MCF 10A (cell line): ENCODE results near the gene EXOC6. TPM values are rescaled to one million over a fixed set of nuclear protein-coding genes. Genes with fewer than 3 reads are reported as not detected.

ENCODE experiments used
- BruUV-seq: library from RNA; stranded (reverse); fragments of 400-500 nt; replicated peaks from 2 replicates; lab custom pipeline; 2021; lab: Mats Ljungman, UMichigan
- CTCF ChIA-PET: fragments of 300-600 bp; sonication (Branson Sonifier 250); formaldehyde crosslinking; extraction: SDS; loops from one replicate; lab custom pipeline; 2021; ENCODE audit warnings: antibody characterized with exemption, inconsistent platforms; lab: Yijun Ruan, JAX
- POLR2A ChIA-PET: fragments of 300-600, 350-650 bp; sonication (Branson Sonifier 250); formaldehyde crosslinking; extraction: SDS; loops from one replicate; lab custom pipeline; 2020; ENCODE audit warnings: antibody characterized with exemption, inconsistent platforms; lab: Yijun Ruan, JAX
- DNase-seq: peaks from one replicate; pipeline ENCODE4 v3.0.0-alpha.2; 2018; ENCODE audit not compliant: unreplicated experiment
- H3K27ac Mint-ChIP-seq: one replicate; pipeline ENCODE4 v1.8.0; 2022; ENCODE audit warnings: mild to moderate bottlenecking, low read depth, mixed read lengths; ENCODE audit not compliant: unreplicated experiment
- H3K27me3 Mint-ChIP-seq: one replicate; pipeline ENCODE4 v1.8.0; 2022; ENCODE audit warnings: mixed read lengths; ENCODE audit not compliant: insufficient read depth, unreplicated experiment
- H3K36me3 Mint-ChIP-seq: one replicate; pipeline ENCODE4 v1.8.0; 2022; ENCODE audit warnings: mild to moderate bottlenecking, moderate library complexity, mixed read lengths; ENCODE audit not compliant: insufficient read depth, unreplicated experiment
- H3K4me1 Mint-ChIP-seq: one replicate; pipeline ENCODE4 v1.8.0; 2022; ENCODE audit warnings: mixed read lengths; ENCODE audit not compliant: insufficient read depth, unreplicated experiment
- H3K4me3 Mint-ChIP-seq: one replicate; pipeline ENCODE4 v1.8.0; 2022; ENCODE audit warnings: mild to moderate bottlenecking, moderate library complexity, mixed read lengths; ENCODE audit not compliant: unreplicated experiment
- H3K9me3 Mint-ChIP-seq: one replicate; pipeline ENCODE4 v1.8.0; 2022; ENCODE audit warnings: mixed read lengths; ENCODE audit not compliant: unreplicated experiment
- intact Hi-C: fragments of 100-400 bp; cut with micrococcal nuclease; formaldehyde crosslinking; loops from 2 replicates; pipeline ENCODE4 v1.14.1; 2022
- total RNA-seq: library from RNA; stranded (reverse); gene quantifications from 2 replicates; pipeline ENCODE4 v1.2.3, GENCODE V29; 2022
- TF ChIP-seq, protein P1 (sequence below): fragments of 200-600 bp; IDR thresholded peaks from one replicate; pipeline ENCODE4 v1.8.0; 2022; ENCODE audit warnings: antibody characterized with exemption, mild to moderate bottlenecking; ENCODE audit not compliant: unreplicated experiment

Gene EXOC6
- total RNA-seq, 1 experiment from 2014 or later: 6.6 TPM

DNA sequence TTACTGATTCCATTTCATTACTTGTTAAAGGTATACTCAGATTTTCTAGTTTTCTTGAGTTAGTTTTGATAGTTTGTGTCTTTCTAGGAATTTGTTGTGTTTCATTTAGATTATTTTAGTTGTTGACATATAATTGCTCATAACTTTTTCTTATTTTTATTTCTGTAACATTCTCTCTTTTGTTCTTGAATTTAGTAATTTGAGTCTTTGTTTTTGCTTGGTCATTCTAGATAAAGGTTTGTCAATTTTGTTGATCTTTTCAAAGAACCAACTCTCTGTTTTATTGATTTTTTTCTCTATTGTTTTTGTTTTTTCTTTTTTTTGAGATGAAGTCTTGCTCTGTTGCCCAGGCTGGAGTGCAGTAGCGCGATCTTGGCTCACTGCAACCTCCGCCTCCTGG lies 7.2 kb downstream of the EXOC6 start:
- Mint-ChIP-seq H3K9me3 (peaks cover 25% of the 10 kb centered on the region), H3K27me3 (no peaks in the 10 kb centered on the region), H3K27ac (no peak overlapping the region), H3K4me3 (no peak overlapping the region), H3K36me3 (peaks cover 16% of the 10 kb centered on the region), H3K4me1 (no peaks in the 10 kb centered on the region)
- intact Hi-C loops: no loop called here
- CTCF ChIA-PET: interaction anchor here (1.5 to 1.6 kb wide), 2 partner anchors 12 to 25 kb away, joined by 5 read pairs; no protein-coding TSS in a partner anchor
- POLR2A ChIA-PET: interaction anchor here (1.3 to 1.5 kb wide), 2 partner anchors 11 to 264 kb away, joined by 3 read pairs; no protein-coding TSS in a partner anchor
- TF ChIP-seq, protein P1, sequence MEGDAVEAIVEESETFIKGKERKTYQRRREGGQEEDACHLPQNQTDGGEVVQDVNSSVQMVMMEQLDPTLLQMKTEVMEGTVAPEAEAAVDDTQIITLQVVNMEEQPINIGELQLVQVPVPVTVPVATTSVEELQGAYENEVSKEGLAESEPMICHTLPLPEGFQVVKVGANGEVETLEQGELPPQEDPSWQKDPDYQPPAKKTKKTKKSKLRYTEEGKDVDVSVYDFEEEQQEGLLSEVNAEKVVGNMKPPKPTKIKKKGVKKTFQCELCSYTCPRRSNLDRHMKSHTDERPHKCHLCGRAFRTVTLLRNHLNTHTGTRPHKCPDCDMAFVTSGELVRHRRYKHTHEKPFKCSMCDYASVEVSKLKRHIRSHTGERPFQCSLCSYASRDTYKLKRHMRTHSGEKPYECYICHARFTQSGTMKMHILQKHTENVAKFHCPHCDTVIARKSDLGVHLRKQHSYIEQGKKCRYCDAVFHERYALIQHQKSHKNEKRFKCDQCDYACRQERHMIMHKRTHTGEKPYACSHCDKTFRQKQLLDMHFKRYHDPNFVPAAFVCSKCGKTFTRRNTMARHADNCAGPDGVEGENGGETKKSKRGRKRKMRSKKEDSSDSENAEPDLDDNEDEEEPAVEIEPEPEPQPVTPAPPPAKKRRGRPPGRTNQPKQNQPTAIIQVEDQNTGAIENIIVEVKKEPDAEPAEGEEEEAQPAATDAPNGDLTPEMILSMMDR: no peak
- BruUV-seq: no TSS peak
- DNase-seq: no peak

DNA sequence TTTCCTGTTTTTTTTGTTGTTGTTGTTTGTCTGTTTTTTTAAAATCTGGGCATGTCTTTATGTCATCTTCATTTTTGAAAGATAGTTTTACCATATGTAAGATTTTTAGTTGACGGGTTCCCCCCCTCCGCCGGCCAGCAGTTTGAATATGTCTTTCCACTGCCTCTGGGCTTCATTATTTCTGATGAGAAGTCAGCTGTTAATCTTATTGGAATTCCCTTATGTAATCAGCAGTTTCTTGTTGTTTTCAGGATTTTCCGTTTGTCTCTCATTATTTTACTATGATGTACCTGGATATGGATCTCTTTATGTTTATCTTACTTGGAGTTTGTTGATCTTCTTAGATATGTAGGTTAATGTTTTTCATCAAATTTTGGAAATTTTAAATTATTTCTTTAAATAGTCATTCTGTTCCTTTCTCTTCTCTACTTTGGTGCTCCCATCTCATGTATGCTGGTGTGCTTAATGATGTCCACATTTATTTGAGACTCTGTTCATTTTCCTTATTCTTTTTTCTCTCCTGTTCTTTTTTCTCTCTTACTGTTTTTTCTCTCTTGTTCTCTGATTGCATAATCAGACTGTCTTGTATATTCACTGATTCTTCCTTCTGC lies 9.7 kb downstream of the EXOC6 start:
- DNase-seq: no peak
- peaks cover 32% of the 10 kb centered on the region for H3K9me3 Mint-ChIP-seq
- ChIA-PET CTCF (no interaction called here), POLR2A (no interaction called here)
- TF ChIP-seq, protein P1: no peak
- intact Hi-C loops: no loop called here
- no peak overlapping the region for H3K27ac Mint-ChIP-seq
- H3K36me3 Mint-ChIP-seq: peaks cover 12% of the 10 kb centered on the region
- H3K27me3 Mint-ChIP-seq: no peaks in the 10 kb centered on the region
- no TSS peak for BruUV-seq
- no peaks in the 10 kb centered on the region for H3K4me1 Mint-ChIP-seq
- no peak overlapping the region for H3K4me3 Mint-ChIP-seq

DNA sequence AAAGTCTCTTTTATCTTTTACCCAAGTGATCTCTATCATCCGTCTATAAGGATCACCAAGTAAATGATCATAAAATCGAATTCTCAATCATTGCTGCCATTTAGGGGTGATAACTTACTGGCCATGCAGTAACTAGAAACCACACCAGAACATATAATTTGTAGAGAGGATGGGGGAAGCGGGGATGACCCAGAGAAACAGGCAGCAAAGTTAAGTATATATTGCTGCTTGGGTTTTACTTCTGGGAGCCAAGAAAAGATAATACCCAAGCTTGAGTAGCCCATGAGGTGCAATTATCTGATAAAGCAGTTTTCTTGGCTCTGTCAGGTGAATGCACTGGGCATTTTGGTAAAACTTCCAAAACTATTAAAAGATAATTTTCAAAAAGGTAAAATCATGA lies 18.9 kb downstream of the EXOC6 start:
- Mint-ChIP-seq H3K27ac (no peak overlapping the region), H3K9me3 (no peaks in the 10 kb centered on the region), H3K36me3 (no peaks in the 10 kb centered on the region), H3K4me1 (no peaks in the 10 kb centered on the region), H3K27me3 (no peaks in the 10 kb centered on the region), H3K4me3 (no peak overlapping the region)
- POLR2A ChIA-PET: interaction anchor here (0.8 to 1.3 kb wide), 3 partner anchors 11 to 24 kb away, joined by 3 to 4 read pairs (median 3); no protein-coding TSS in a partner anchor
- intact Hi-C loops: no loop called here
- DNase-seq: no peak
- BruUV-seq: no TSS peak
- CTCF ChIA-PET: interaction anchor here (1.0 to 1.3 kb wide), 2 partner anchors 10 to 17 kb away, joined by 6 to 9 read pairs; no protein-coding TSS in a partner anchor
- TF ChIP-seq, protein P1: no peak

GRCh38 chr10:92868036-92868435 lies 19.7 kb downstream of the EXOC6 start:
- Mint-ChIP-seq H3K27ac (no peak overlapping the region), H3K4me3 (no peak overlapping the region), H3K9me3 (no peaks in the 10 kb centered on the region), H3K36me3 (no peaks in the 10 kb centered on the region), H3K27me3 (no peaks in the 10 kb centered on the region), H3K4me1 (no peaks in the 10 kb centered on the region)
- BruUV-seq: no TSS peak
- ChIA-PET CTCF (interaction anchor here (0.6 to 1.3 kb wide), 4 partner anchors 9 to 1123 kb away, joined by 3 to 9 read pairs (median 3); no protein-coding TSS in a partner anchor), POLR2A (interaction anchor here (0.6 to 1.0 kb wide), 4 partner anchors 12 to 573 kb away, joined by 3 to 4 read pairs (median 4); no protein-coding TSS in a partner anchor)
- TF ChIP-seq, protein P1: no peak
- no peak for DNase-seq
- intact Hi-C loops: no loop called here
